GM18870 (cell line): ENCODE measurements around the gene STPG2.

Experiments used
- ATAC-seq: cut with Tn5 transposase; IDR thresholded peaks from one replicate; pipeline ENCODE4 v1.9.1; 2021; ENCODE audit warnings: moderate library complexity; ENCODE audit not compliant: unreplicated experiment

Gene STPG2

GRCh38 chr4:97836662-97837061, 306.6 kb downstream of the STPG2 start:
- ATAC-seq, result no peak

- ATAC-seq, result no peak
Measured at GRCh38 chr4:97828646-97829045, 314.6 kb downstream of the STPG2 start.

GRCh38 chr4:97819294-97819693, 324.0 kb downstream of the STPG2 start:
- no peak for ATAC-seq

GRCh38 chr4:97812768-97813167, 330.5 kb downstream of the STPG2 start:
- ATAC-seq, result no peak

GRCh38 chr4:97786306-97786920, 356.9 kb downstream of the STPG2 start:
- ATAC-seq, result no peak

- ATAC-seq, result no peak
Measured at GRCh38 chr4:97778174-97778573, 365.1 kb downstream of the STPG2 start.

- ATAC-seq, result no peak
Measured at GRCh38 chr4:97774347-97774989, 368.8 kb downstream of the STPG2 start.

GRCh38 chr4:97770222-97770621, 373.1 kb downstream of the STPG2 start:
- ATAC-seq, result no peak

- ATAC-seq, result no peak
Measured at GRCh38 chr4:97762115-97762512, 381.2 kb downstream of the STPG2 start.

GRCh38 chr4:97761445-97762114, 381.7 kb downstream of the STPG2 start:
- no peak for ATAC-seq

GRCh38 chr4:97759785-97760184, 383.5 kb downstream of the STPG2 start:
- ATAC-seq, result no peak

GRCh38 chr4:97752599-97752998, 390.7 kb downstream of the STPG2 start:
- no peak for ATAC-seq

- ATAC-seq, result no peak
Measured at GRCh38 chr4:97747945-97748344, 395.3 kb downstream of the STPG2 start.

- ATAC-seq, result no peak
Measured at GRCh38 chr4:97720869-97721432, 422.3 kb downstream of the STPG2 start.

GRCh38 chr4:97691111-97691605, 452.1 kb downstream of the STPG2 start:
- ATAC-seq, result no peak

- no peak for ATAC-seq
Measured at GRCh38 chr4:97670703-97671269, 472.5 kb downstream of the STPG2 start.

GRCh38 chr4:97665553-97665952, 477.7 kb downstream of the STPG2 start:
- ATAC-seq, result no peak

GRCh38 chr4:97664741-97665140, 478.5 kb downstream of the STPG2 start:
- ATAC-seq, result no peak

GRCh38 chr4:97662133-97662532, 481.1 kb downstream of the STPG2 start:
- no peak for ATAC-seq

- ATAC-seq, result no peak
Measured at GRCh38 chr4:97656044-97656720, 487.1 kb downstream of the STPG2 start.

- no peak for ATAC-seq
Measured at GRCh38 chr4:97653701-97654100, 489.6 kb downstream of the STPG2 start.
